ENCODE measurements around the gene PPP4R1. TPM values are rescaled to one million over a fixed set of nuclear protein-coding genes. Genes with fewer than 3 reads are reported as not detected.
A peak's percentile ranks its signal among the peaks of the same experiment; 100 is the strongest.

The PPP4R1 gene
- total RNA-seq, 1 experiment from 2014 or later = 106 TPM

GRCh38 chr18:9508446-9509025 lies 105.8 kb downstream of the PPP4R1 start:
- no peak overlapping the region for H4K5ac ChIP-seq (ENCODE audit: insufficient read length, low read depth, low read length)
- H3K4me1 ChIP-seq (ENCODE audit: insufficient read depth, low read length) = no peaks in the 10 kb centered on the region
- H3K23ac ChIP-seq (ENCODE audit: insufficient read length, low read depth, low read length) = no peak overlapping the region
- no peaks in the 10 kb centered on the region for H3K27me3 ChIP-seq (ENCODE audit: insufficient read depth, low read length)
- peaks cover 21 to 22% of the 10 kb centered on the region in 2 experiments for H3K4me1 Mint-ChIP-seq
- H2AFZ ChIP-seq (ENCODE audit: low read length) = no peak overlapping the region
- no peaks in the 10 kb centered on the region for H3K23me2 ChIP-seq (ENCODE audit: insufficient read length, low read depth, low read length, poor library complexity, severe bottlenecking)
- no peak overlapping the region for H4K8ac ChIP-seq (replicated peaks; ENCODE audit: insufficient read length, low read depth, low read length)
- no peak for TF ChIP-seq CTCF (conservative IDR thresholded peaks at IDR 0.05)
- H2BK5ac ChIP-seq (ENCODE audit: insufficient read length, low read length) = no peak overlapping the region
- H2BK15ac ChIP-seq (ENCODE audit: low read depth, low read length) = no peak overlapping the region
- H3T11ph ChIP-seq (ENCODE audit: low read length) = no peak overlapping the region
- H4K20me1 ChIP-seq (ENCODE audit: control insufficient read depth, insufficient read depth, insufficient read length) = no peaks in the 10 kb centered on the region
- H3K4me2 ChIP-seq (ENCODE audit: insufficient read depth, insufficient read length, low read length) = no peak overlapping the region
- no peak overlapping the region for H3K9ac ChIP-seq (ENCODE audit: extremely low read depth, insufficient read length, low read length)
- no peak overlapping the region for H2BK12ac ChIP-seq (ENCODE audit: insufficient read length, low read depth, low read length)
- H3K79me1 ChIP-seq (ENCODE audit: insufficient read depth, low read depth, low read length, poor library complexity, severe bottlenecking) = no peaks in the 10 kb centered on the region
- no peaks in the 10 kb centered on the region for H3K9me3 ChIP-seq (ENCODE audit: control insufficient read depth, low read depth, low read length)
- no peak overlapping the region for H3K27ac ChIP-seq (ENCODE audit: insufficient read length, low read depth, low read length)
- H3K4me3 Mint-ChIP-seq = no peak overlapping the region
- no peak overlapping the region for H2AK5ac ChIP-seq (ENCODE audit: insufficient read length, low read length)
- peaks cover 1 to 8% of the 10 kb centered on the region in 2 experiments; a peak in 4 of 5 replicates for H3K9me3 Mint-ChIP-seq
- no peak overlapping the region for H3K4ac ChIP-seq (ENCODE audit: low read depth, low read length)
- H2BK120ac ChIP-seq (ENCODE audit: low read depth, low read length, poor library complexity, severe bottlenecking) = no peak overlapping the region
- H3K27me3 Mint-ChIP-seq (ENCODE audit: low read depth) = no peaks in the 10 kb centered on the region
- peaks cover 5% of the 10 kb centered on the region; the same call in 1 of the 2 replicates for H3K79me2 ChIP-seq (ENCODE audit: insufficient read depth, low read length)
- no peak overlapping the region for H3K14ac ChIP-seq (ENCODE audit: insufficient read depth, low read length)
- H3K27ac Mint-ChIP-seq = peak overlapping the region in 2 of 3 experiments; percentile 6 to 24; a peak in 1 of 7 replicates
- H4K91ac ChIP-seq (ENCODE audit: insufficient read length, low read depth, low read length) = no peak overlapping the region
- DNase-seq = no peak
- no CpG with 5 or more reads among the region's 2 CpGs for WGBS (ENCODE audit: extremely low coverage, insufficient read length, low lambda C conversion rate)
- H3K18ac ChIP-seq (ENCODE audit: insufficient read length, low read depth, low read length) = no peak overlapping the region
- peaks cover 2 to 7% (median 6%) of the 10 kb centered on the region in 3 experiments; a peak in 6 of 7 replicates for H3K36me3 Mint-ChIP-seq (ENCODE audit: insufficient read depth in 1 of 3, low read depth in 3 of 3)
- no peak overlapping the region for H3K56ac ChIP-seq (ENCODE audit: insufficient read length, low read depth, low read length)
- H2BK20ac ChIP-seq (ENCODE audit: low read depth, low read length, poor library complexity, severe bottlenecking) = no peak overlapping the region

Data from H9 (cell line).